ENCODE measurements around the gene GUCY2D. TPM values are rescaled to one million over a fixed set of nuclear protein-coding genes. Genes with fewer than 3 reads are reported as not detected.

GUCY2D gene
- total RNA-seq, 1 donor from 2014 or later: not detected

DNA sequence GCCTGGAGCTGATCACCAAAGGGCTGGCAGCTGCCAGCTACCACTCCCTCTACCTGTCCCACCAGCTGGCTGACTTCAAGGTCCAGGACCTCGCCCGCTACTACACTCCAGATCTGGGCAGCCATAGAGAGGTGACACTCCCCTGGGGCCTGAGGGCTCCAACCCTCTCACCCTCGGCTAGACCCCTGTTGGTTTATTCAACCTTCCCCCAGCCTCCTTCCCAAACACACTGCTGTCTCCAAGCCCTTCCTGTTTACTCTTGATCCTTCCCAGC, 67.1 kb downstream of the GUCY2D start:
- no peak overlapping the region for H3K27ac ChIP-seq
- intact Hi-C loops (cut with DNase I): no loop called here
- H3K4me1 ChIP-seq: peaks cover 20% of the 10 kb centered on the region
- no peak for DNase-seq (ENCODE audit: extremely low spot score in 2 of 2)
- no peak overlapping the region for H3K4me3 ChIP-seq
- no peaks in the 10 kb centered on the region for H3K36me3 ChIP-seq
- peaks cover 10% of the 10 kb centered on the region for H3K27me3 ChIP-seq
- TF ChIP-seq POLR2AphosphoS5 (IDR thresholded peaks at IDR 0.05; ENCODE audit: insufficient read depth in 1 of 2, low read depth in 1 of 2) (no peak), CTCF (IDR thresholded peaks at IDR 0.05) (no peak), POLR2A (IDR thresholded peaks at IDR 0.05) (no peak)
- H3K9me3 ChIP-seq: no peaks in the 10 kb centered on the region

Other genes with a start within 250 kb of the GUCY2D start
- gene KDM6B, start 168.4 kb upstream of the GUCY2D start, total RNA-seq: 12.5 TPM
- 26.3 TPM for gene TMEM88, start 147.5 kb upstream of the GUCY2D start, total RNA-seq
- gene NAA38, start 145.1 kb upstream of the GUCY2D start, total RNA-seq: 83.5 TPM
- gene CYB5D1, start 144.6 kb upstream of the GUCY2D start, total RNA-seq: 4.4 TPM
- 128 TPM for gene CHD3, start 113.8 kb upstream of the GUCY2D start, total RNA-seq
- gene RNF227, start 86.3 kb upstream of the GUCY2D start, total RNA-seq: 2.9 TPM
- gene KCNAB3, start 72.8 kb upstream of the GUCY2D start, total RNA-seq: 2.7 TPM
- gene TRAPPC1, start 70.7 kb upstream of the GUCY2D start, total RNA-seq: 74.4 TPM
- gene CNTROB, start 70.4 kb upstream of the GUCY2D start, total RNA-seq: 20.9 TPM
- gene ALOX15B, start 36.4 kb downstream of the GUCY2D start, total RNA-seq: 28.7 TPM
- gene ALOX12B, start 85.1 kb downstream of the GUCY2D start, total RNA-seq: 15.0 TPM
- gene ALOXE3, start 115.9 kb downstream of the GUCY2D start, total RNA-seq: 1.5 TPM
- not detected for gene HES7, start 121.5 kb downstream of the GUCY2D start, total RNA-seq
- gene PER1, start 149.8 kb downstream of the GUCY2D start, total RNA-seq: 215 TPM
- 35.6 TPM for gene VAMP2, start 160.3 kb downstream of the GUCY2D start, total RNA-seq
- gene TMEM107, start 173.8 kb downstream of the GUCY2D start, total RNA-seq: 20.6 TPM
- gene BORCS6, start 187.6 kb downstream of the GUCY2D start, total RNA-seq: 9.6 TPM
- gene AURKB, start 208.0 kb downstream of the GUCY2D start, total RNA-seq: not detected
- 33.9 TPM for gene CTC1, start 245.4 kb downstream of the GUCY2D start, total RNA-seq
- 36.3 TPM for gene PFAS, start 246.7 kb downstream of the GUCY2D start, total RNA-seq